COLO829 (cell line): ENCODE measurements around the gene WDFY2.
"Not testable (repeated sequence)": the region's sequence is repeated elsewhere in the genome, so short reads cannot be mapped to it uniquely, and the experiment has no call there.

Experiments
- DNase-seq: peaks from one replicate; pipeline ENCODE4 v3.0.0; 2012; ENCODE audit warnings: low spot score

Gene WDFY2

GRCh38 chr13:51632591-51633362 lies 48.5 kb downstream of the WDFY2 start:
- DNase-seq: peak; percentile 79

GRCh38 chr13:51635137-51635878 lies 51.0 kb downstream of the WDFY2 start:
- DNase-seq: no peak

- no peak for DNase-seq
These were observed 52.2 kb downstream of the WDFY2 start for GRCh38 chr13:51636349-51636890.

- no peak for DNase-seq
These were observed 53.6 kb downstream of the WDFY2 start for GRCh38 chr13:51637852-51638215.

- DNase-seq: no peak
These were observed 54.1 kb downstream of the WDFY2 start for GRCh38 chr13:51638216-51638871.

- DNase-seq: no peak
These were observed 54.9 kb downstream of the WDFY2 start for GRCh38 chr13:51639171-51639570.

- DNase-seq: not testable (repeated sequence)
These were observed 56.4 kb downstream of the WDFY2 start for GRCh38 chr13:51640696-51641095.

- DNase-seq: peak; percentile 83
These were observed 59.0 kb downstream of the WDFY2 start for GRCh38 chr13:51643105-51643881.

- DNase-seq: peak; percentile 85
These were observed 59.6 kb downstream of the WDFY2 start for GRCh38 chr13:51643882-51644281.

- DNase-seq: no peak
These were observed 60.4 kb downstream of the WDFY2 start for GRCh38 chr13:51644654-51645053.

- no peak for DNase-seq
These were observed 60.9 kb downstream of the WDFY2 start for GRCh38 chr13:51645154-51645650.

- no peak for DNase-seq
These were observed 61.8 kb downstream of the WDFY2 start for GRCh38 chr13:51645761-51646670.

- no peak for DNase-seq
These were observed 62.8 kb downstream of the WDFY2 start for GRCh38 chr13:51647067-51647466.

GRCh38 chr13:51652193-51652592 lies 67.9 kb downstream of the WDFY2 start:
- DNase-seq: not testable (repeated sequence)

- no peak for DNase-seq
These were observed 75.2 kb downstream of the WDFY2 start for GRCh38 chr13:51659276-51660127.

- DNase-seq: no peak
These were observed 76.6 kb downstream of the WDFY2 start for GRCh38 chr13:51660813-51661212.

GRCh38 chr13:51663973-51664957 lies 80.0 kb downstream of the WDFY2 start:
- no peak for DNase-seq

GRCh38 chr13:51665456-51665855 lies 81.2 kb downstream of the WDFY2 start:
- no peak for DNase-seq
